Endodermal cell (in vitro differentiated cells): ENCODE data around the gene LMAN2L. TPM values are rescaled to one million over a fixed set of nuclear protein-coding genes. Genes with fewer than 3 reads are reported as not detected.

ENCODE experiments used
- DNase-seq: peaks from one replicate; pipeline ENCODE4 v3.0.0-alpha.2; 2017
- H3K27ac ChIP-seq: 2 replicates; pipeline ENCODE4 v1.5.1; 2013; ENCODE audit warnings: mild to moderate bottlenecking, low read depth, low read length, moderate library complexity
- H3K27me3 ChIP-seq: 2 replicates; pipeline ENCODE4 v1.6.1; 2013; ENCODE audit warnings: mild to moderate bottlenecking, low read length, moderate library complexity; ENCODE audit not compliant: insufficient read depth, control insufficient read depth, poor library complexity, severe bottlenecking
- H3K36me3 ChIP-seq: 2 replicates; pipeline ENCODE4 v1.7.0; 2013; ENCODE audit warnings: mild to moderate bottlenecking, low read length, moderate library complexity; ENCODE audit not compliant: control insufficient read depth, insufficient read depth
- H3K4me1 ChIP-seq: one replicate; pipeline ENCODE4 v1.7.0; 2013; ENCODE audit warnings: low read length; ENCODE audit not compliant: control insufficient read depth, insufficient read depth
- H3K4me3 ChIP-seq: 2 replicates; pipeline ENCODE4 v1.5.1; 2013; ENCODE audit warnings: mild to moderate bottlenecking, low read length, moderate library complexity
- H3K9ac ChIP-seq: 2 replicates; pipeline ENCODE4 v1.6.1; 2013; ENCODE audit warnings: mild to moderate bottlenecking, low read length, moderate library complexity; ENCODE audit not compliant: poor library complexity, severe bottlenecking; ENCODE audit errors: extremely low read depth
- H3K9me3 ChIP-seq: 2 replicates; pipeline ENCODE4 v1.6.1; 2013; ENCODE audit warnings: mild to moderate bottlenecking, low read length, moderate library complexity; ENCODE audit not compliant: control insufficient read depth
- H3K27ac Mint-ChIP-seq: 2 replicates; pipeline ENCODE4 v1.8.0; 2020; ENCODE audit warnings: mixed read lengths
- H3K27me3 Mint-ChIP-seq: 2 replicates; pipeline ENCODE4 v1.8.0; 2021; ENCODE audit warnings: mild to moderate bottlenecking, mixed read lengths; ENCODE audit not compliant: insufficient read depth
- H3K36me3 Mint-ChIP-seq: 2 replicates; pipeline ENCODE4 v1.8.0; 2020; ENCODE audit warnings: low read depth, mixed read lengths
- H3K4me1 Mint-ChIP-seq: 2 replicates; pipeline ENCODE4 v1.8.0; 2020; ENCODE audit warnings: mixed read lengths
- H3K4me3 Mint-ChIP-seq: 2 replicates; pipeline ENCODE4 v1.8.0; 2020; ENCODE audit warnings: mild to moderate bottlenecking, moderate library complexity, mixed read lengths
- H3K9me3 Mint-ChIP-seq: 2 replicates; pipeline ENCODE4 v1.8.0; 2020; ENCODE audit warnings: mild to moderate bottlenecking, mixed read lengths
- CTCF ChIP-seq: fragments of 200-600 bp; sonication (generic); conservative IDR thresholded peaks from 2 replicates; pipeline ENCODE4 v1.5.0; 2021; ENCODE audit warnings: antibody characterized with exemption, mild to moderate bottlenecking
- WGBS, 2 experiments: methylation state at CpG; one replicate each; pipeline versions ENCODE4 v1.1.5 to v1.1.7; 2013; ENCODE audit warnings: missing lambda C conversion rate in 2 of 2, mixed read lengths in 1 of 2; ENCODE audit not compliant: insufficient coverage in 1 of 2, insufficient read length in 1 of 2; 5-methylcytosine and 5-hydroxymethylcytosine counted together
- total RNA-seq, 2 donors: library from RNA; stranded (reverse); fragmentation: NEBNext Ultra II Directional in 1 of 2; extraction: Animal tissue kit (Norgen Biotek cat#: 25700) in 1 of 2; gene quantifications; 2 replicates in 1 of 2; 3 replicates in 1 of 2; pipeline ENCODE4 v1.2.1, GENCODE V29; 2021

LMAN2L gene
- total RNA-seq, 2 donors from 2014 or later: 24.4 to 30.4 TPM

DNA sequence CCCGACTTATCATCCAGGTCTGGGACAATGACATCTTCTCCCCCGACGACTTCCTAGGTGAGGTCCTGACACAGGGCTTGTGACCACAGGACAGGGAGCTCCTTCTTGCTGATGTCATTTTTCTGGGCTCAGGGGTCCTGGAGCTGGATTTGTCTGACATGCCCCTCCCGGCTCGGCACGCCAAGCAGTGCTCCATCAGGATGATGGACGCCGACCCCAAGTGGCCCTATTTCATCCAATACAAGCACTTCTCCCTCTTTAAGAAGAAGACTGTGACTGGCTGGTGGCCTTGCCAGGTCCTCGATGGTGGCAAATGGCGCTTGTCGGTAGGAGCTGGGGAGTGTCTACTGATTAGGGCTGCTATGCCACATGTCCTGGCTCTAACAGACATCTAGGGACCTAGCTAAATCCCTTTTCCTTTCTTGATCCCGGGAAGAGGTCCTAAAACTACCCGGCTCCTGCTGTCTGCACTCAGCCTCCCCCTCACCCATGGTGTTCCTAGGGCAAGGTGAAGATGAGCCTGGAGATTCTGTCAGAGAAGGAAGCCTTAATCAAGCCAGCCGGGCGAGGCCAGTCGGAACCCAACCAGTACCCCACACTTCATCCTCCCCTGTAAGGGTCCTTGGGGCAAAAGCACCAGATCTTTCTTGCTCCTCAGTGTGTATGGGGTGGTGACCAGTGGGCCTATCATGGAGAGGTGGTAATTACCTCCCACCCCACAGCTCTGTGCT is 36.7 kb downstream of the LMAN2L start:
- Mint-ChIP-seq H3K36me3 (peaks cover 57% of the 10 kb centered on the region), H3K9me3 (no peaks in the 10 kb centered on the region), H3K4me3 (no peak overlapping the region), H3K27ac (no peak overlapping the region), H3K27me3 (no peaks in the 10 kb centered on the region), H3K4me1 (peaks cover 7% of the 10 kb centered on the region)
- H3K36me3 ChIP-seq: peaks cover 47% of the 10 kb centered on the region
- no peak overlapping the region for H3K4me3 ChIP-seq
- H3K4me1 ChIP-seq: no peaks in the 10 kb centered on the region
- H3K9ac ChIP-seq: no peak overlapping the region
- H3K27me3 ChIP-seq: no peaks in the 10 kb centered on the region
- TF ChIP-seq CTCF: no peak
- H3K9me3 ChIP-seq: no peaks in the 10 kb centered on the region
- WGBS, 2 experiments: 96 to 100% methylated on average over 3 to 16 of the region's 16 CpGs
- H3K27ac ChIP-seq: no peak overlapping the region
- DNase-seq: no peak

GRCh38 chr2:96702098-96702785 is 37.6 kb downstream of the LMAN2L start:
- H3K27me3 ChIP-seq: no peaks in the 10 kb centered on the region
- no peaks in the 10 kb centered on the region for H3K4me1 ChIP-seq
- H3K9me3 ChIP-seq: no peaks in the 10 kb centered on the region
- Mint-ChIP-seq H3K27ac (no peak overlapping the region), H3K27me3 (no peaks in the 10 kb centered on the region), H3K4me1 (peaks cover 7% of the 10 kb centered on the region), H3K4me3 (no peak overlapping the region), H3K9me3 (no peaks in the 10 kb centered on the region), H3K36me3 (peaks cover 47% of the 10 kb centered on the region)
- TF ChIP-seq CTCF: no peak
- peaks cover 37% of the 10 kb centered on the region for H3K36me3 ChIP-seq
- no peak overlapping the region for H3K4me3 ChIP-seq
- H3K27ac ChIP-seq: no peak overlapping the region
- 96% methylated on average over 7 to 17 of the region's 17 CpGs for WGBS, 2 experiments
- DNase-seq: peak; percentile 39
- no peak overlapping the region for H3K9ac ChIP-seq

DNA sequence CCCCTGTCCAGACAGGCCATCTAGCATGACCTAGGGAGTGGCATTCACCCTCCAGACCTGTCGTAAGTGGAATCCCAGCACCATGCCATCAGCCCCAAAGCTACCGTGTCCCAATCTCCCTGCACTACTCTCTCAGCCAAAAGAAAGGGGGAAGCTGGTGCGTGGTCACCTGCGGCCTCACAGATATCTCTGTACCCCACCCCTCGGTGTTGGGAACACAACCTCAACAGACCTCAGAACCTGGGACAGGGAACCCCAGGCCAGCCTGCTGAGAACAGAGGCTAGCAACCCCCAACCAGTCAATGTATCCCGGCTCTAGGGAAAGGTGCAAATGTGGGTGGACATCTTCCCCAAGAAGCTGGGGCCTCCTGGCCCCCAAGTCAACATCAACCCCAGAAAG is 38.2 kb downstream of the LMAN2L start:
- 96 to 100% methylated on average over 2 to 6 of the region's 6 CpGs for WGBS, 2 experiments
- no peaks in the 10 kb centered on the region for H3K4me1 ChIP-seq
- no peak overlapping the region for H3K4me3 ChIP-seq
- Mint-ChIP-seq H3K36me3 (peaks cover 41% of the 10 kb centered on the region), H3K27ac (no peak overlapping the region), H3K27me3 (no peaks in the 10 kb centered on the region), H3K4me3 (no peak overlapping the region), H3K4me1 (peaks cover 7% of the 10 kb centered on the region), H3K9me3 (no peaks in the 10 kb centered on the region)
- no peaks in the 10 kb centered on the region for H3K9me3 ChIP-seq
- no peak for TF ChIP-seq CTCF
- no peak for DNase-seq
- H3K27me3 ChIP-seq: no peaks in the 10 kb centered on the region
- peaks cover 31% of the 10 kb centered on the region for H3K36me3 ChIP-seq
- no peak overlapping the region for H3K9ac ChIP-seq
- no peak overlapping the region for H3K27ac ChIP-seq
